ENCODE measurements around the gene PDZD7.

PDZD7 gene

DNA sequence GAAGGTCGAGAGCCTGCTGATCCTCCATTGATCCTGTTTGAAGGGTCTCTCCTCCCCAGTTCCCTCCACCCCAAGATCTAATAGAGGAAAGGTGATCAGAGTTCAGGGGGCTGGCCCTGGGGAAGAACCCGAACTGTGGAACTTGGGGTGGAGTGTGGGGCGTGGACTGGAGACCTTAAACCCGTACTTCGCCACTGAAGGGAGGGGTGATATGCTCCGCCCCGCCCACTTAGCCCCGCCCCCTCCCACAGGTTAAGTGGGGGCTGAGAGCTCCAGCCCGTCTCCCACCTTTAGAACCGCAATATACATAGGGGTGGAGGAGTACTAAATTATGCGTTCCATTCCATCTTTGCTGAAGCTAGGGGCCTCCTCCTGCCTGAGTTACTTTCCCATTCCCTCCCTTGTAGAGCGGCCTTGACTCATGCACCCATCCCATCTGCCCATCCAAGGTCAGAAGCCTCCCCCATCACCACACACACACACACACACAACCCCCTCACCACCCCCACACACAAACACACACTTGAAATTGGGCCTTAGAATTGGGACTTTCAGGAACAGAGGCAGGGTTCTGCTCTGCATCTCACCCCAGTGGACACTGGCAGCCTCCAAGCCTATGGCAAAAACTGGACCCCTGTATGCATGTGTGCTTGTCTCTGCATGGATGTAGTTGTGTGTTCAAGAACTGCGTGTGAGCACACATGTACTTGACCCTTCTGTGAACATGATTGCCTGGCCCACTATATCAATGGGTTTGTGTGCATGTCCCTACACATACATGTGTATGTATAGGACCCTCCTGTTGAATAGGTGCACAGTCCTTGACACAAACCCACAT, 60.6 kb downstream of the PDZD7 start:
- H3K4me3 ChIP-seq (ENCODE audit: low read depth, low read length): no peak overlapping the region
- no peak for DNase-seq (ENCODE audit: low read depth)
- TF ChIP-seq, protein P1, sequence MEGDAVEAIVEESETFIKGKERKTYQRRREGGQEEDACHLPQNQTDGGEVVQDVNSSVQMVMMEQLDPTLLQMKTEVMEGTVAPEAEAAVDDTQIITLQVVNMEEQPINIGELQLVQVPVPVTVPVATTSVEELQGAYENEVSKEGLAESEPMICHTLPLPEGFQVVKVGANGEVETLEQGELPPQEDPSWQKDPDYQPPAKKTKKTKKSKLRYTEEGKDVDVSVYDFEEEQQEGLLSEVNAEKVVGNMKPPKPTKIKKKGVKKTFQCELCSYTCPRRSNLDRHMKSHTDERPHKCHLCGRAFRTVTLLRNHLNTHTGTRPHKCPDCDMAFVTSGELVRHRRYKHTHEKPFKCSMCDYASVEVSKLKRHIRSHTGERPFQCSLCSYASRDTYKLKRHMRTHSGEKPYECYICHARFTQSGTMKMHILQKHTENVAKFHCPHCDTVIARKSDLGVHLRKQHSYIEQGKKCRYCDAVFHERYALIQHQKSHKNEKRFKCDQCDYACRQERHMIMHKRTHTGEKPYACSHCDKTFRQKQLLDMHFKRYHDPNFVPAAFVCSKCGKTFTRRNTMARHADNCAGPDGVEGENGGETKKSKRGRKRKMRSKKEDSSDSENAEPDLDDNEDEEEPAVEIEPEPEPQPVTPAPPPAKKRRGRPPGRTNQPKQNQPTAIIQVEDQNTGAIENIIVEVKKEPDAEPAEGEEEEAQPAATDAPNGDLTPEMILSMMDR (IDR thresholded peaks at IDR 0.05; ENCODE audit: insufficient read depth, low read depth, low read length, missing control alignments): no peak

GRCh38 chr10:100969187-100970075, 61.5 kb downstream of the PDZD7 start, which contains the start of gene SEMA4G:
Gene SEMA4G, plus strand, starts transcription at chr10:100969504. Its CDS starts 3,409 bp downstream, at chr10:100972913.
- TF ChIP-seq, protein P1 (IDR thresholded peaks at IDR 0.05; ENCODE audit: insufficient read depth, low read depth, low read length, missing control alignments): peak; percentile 79
- peak; percentile 45 for DNase-seq (ENCODE audit: low read depth)
- H3K4me3 ChIP-seq (ENCODE audit: low read depth, low read length): peak within 1 kb of the TSS; percentile 50

GRCh38 chr10:100968863-100969186, 62.1 kb downstream of the PDZD7 start:
- H3K4me3 ChIP-seq (ENCODE audit: low read depth, low read length): peak overlapping the region; percentile 50
- no peak for DNase-seq (ENCODE audit: low read depth)
- TF ChIP-seq, protein P1 (IDR thresholded peaks at IDR 0.05; ENCODE audit: insufficient read depth, low read depth, low read length, missing control alignments): no peak

DNA sequence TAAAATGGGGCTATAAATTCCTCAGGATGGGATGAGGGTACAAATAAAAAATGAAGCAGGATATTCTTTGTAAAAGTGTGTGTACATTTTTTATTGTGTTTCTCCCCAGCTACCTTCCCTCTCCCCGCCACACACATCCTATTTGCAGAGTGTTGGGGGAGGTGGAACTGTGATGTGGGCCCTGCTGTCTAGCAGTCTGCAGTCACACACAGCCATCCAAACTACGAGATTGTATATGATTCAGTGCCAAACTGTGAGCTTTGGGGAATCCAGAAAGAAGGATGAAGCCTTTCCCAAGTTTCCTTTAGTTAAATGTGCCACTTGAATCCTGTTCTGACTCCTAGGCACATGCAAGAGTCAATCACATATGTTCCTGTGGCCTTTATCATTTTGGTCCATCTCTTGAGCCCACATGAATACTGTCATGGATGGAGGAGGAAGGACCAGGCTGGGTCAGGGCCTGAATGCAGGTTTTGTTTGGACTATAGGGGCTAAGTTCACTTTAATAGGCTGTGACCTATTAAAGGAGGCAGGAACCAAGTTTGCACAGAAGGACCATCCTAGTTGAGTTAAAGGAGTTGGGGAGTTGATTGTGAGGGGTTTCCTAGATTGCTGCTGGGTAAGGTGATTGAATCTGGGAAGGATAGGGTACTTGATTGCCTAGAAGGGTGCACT, 62.7 kb downstream of the PDZD7 start:
- TF ChIP-seq, protein P1 (IDR thresholded peaks at IDR 0.05; ENCODE audit: insufficient read depth, low read depth, low read length, missing control alignments): no peak
- H3K4me3 ChIP-seq (ENCODE audit: low read depth, low read length): no peak overlapping the region
- DNase-seq (ENCODE audit: low read depth): no peak

GRCh38 chr10:100967332-100967731, 63.6 kb downstream of the PDZD7 start:
- no peak for DNase-seq (ENCODE audit: low read depth)
- TF ChIP-seq, protein P1 (IDR thresholded peaks at IDR 0.05; ENCODE audit: insufficient read depth, low read depth, low read length, missing control alignments): no peak
- H3K4me3 ChIP-seq (ENCODE audit: low read depth, low read length): no peak overlapping the region

GRCh38 chr10:100966887-100967286, 64.0 kb downstream of the PDZD7 start:
- TF ChIP-seq, protein P1 (IDR thresholded peaks at IDR 0.05; ENCODE audit: insufficient read depth, low read depth, low read length, missing control alignments): no peak
- no peak for DNase-seq (ENCODE audit: low read depth)
- H3K4me3 ChIP-seq (ENCODE audit: low read depth, low read length): no peak overlapping the region

Measured in GM12865 (cell line).